HUES48 (cell line): ENCODE measurements around the gene CRYZL1.
A peak's percentile ranks its signal among the peaks of the same experiment; 100 is the strongest.
"Not testable (repeated sequence)": the region's sequence is repeated elsewhere in the genome, so short reads cannot be mapped to it uniquely, and the experiment has no call there.

Source experiments
- H3K27ac ChIP-seq: one replicate; pipeline ENCODE4 v1.7.0; 2013; ENCODE audit warnings: low read depth, low read length, inconsistent platforms
- H3K27me3 ChIP-seq: 2 replicates; pipeline ENCODE4 v1.6.1; 2013; ENCODE audit warnings: mild to moderate bottlenecking, low read length; ENCODE audit not compliant: control insufficient read depth, insufficient read depth
- H3K36me3 ChIP-seq: 2 replicates; pipeline ENCODE4 v1.6.1; 2013; ENCODE audit warnings: low read length; ENCODE audit not compliant: control insufficient read depth, insufficient read depth
- H3K4me1 ChIP-seq: 2 replicates; pipeline ENCODE4 v1.6.1; 2013; ENCODE audit warnings: mild to moderate bottlenecking, low read length; ENCODE audit not compliant: control insufficient read depth, insufficient read depth
- H3K4me3 ChIP-seq: 2 replicates; pipeline ENCODE4 v1.5.1; 2013; ENCODE audit warnings: mild to moderate bottlenecking, low read depth, low read length
- H3K9ac ChIP-seq: 2 replicates; pipeline ENCODE4 v1.6.1; 2013; ENCODE audit warnings: mild to moderate bottlenecking, low read depth, low read length, moderate library complexity
- H3K9me3 ChIP-seq: 2 replicates; pipeline ENCODE4 v1.6.1; 2013; ENCODE audit warnings: low read length; ENCODE audit not compliant: control insufficient read depth, insufficient read depth

The CRYZL1 gene

DNA sequence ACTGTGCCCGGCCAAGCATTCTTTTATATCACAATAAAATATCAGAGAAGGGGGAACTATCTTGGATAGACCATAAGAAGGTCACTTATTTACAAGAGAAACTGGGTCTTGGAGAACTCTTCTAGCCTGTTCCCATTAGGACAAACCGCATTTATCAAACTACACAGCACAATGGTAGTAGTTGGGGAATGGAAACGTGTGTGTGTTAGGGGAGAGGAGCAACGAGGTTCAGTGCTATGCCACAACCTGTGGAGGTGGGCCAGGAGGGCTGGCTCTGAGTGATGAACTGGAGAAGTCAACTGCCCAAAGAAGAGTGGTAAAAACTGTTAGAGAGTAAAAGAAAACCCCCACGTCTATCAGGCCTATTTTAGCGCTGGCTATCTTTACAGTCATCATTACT lies 54.6 kb downstream of the CRYZL1 start:
- no peak overlapping the region for H3K9ac ChIP-seq
- no peaks in the 10 kb centered on the region for H3K27me3 ChIP-seq
- peaks cover 12% of the 10 kb centered on the region; the same call in 1 of the 2 replicates for H3K4me1 ChIP-seq
- no peak overlapping the region for H3K27ac ChIP-seq
- H3K36me3 ChIP-seq = peaks cover 39% of the 10 kb centered on the region
- H3K9me3 ChIP-seq = no peaks in the 10 kb centered on the region
- H3K4me3 ChIP-seq = peak overlapping the region; percentile 89

DNA sequence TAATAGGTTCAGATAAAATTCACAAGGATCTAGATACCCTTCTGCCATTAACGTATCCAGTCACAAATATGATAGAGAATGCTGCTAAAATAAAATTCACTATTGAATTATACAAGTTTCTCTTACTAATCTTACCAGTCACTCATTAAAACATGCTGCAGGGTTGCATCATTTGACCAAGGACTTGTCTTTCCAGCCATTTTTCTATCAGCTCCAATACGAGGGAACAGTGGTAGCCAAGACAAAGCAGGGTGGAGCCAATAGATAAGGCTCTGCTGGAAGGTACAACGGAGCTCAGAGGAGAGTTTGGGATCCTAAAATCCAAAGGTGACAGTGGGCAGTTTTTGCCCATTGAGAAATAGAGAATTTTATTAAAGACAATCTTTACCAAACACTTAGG lies 57.1 kb downstream of the CRYZL1 start:
- Histone ChIP-seq H3K27me3 (no peaks in the 10 kb centered on the region), H3K36me3 (peaks cover 56% of the 10 kb centered on the region), H3K9me3 (no peaks in the 10 kb centered on the region), H3K9ac (no peak overlapping the region), H3K4me3 (no peak overlapping the region), H3K4me1 (peaks cover 9% of the 10 kb centered on the region; the same call in 1 of the 2 replicates), H3K27ac (no peak overlapping the region)

DNA sequence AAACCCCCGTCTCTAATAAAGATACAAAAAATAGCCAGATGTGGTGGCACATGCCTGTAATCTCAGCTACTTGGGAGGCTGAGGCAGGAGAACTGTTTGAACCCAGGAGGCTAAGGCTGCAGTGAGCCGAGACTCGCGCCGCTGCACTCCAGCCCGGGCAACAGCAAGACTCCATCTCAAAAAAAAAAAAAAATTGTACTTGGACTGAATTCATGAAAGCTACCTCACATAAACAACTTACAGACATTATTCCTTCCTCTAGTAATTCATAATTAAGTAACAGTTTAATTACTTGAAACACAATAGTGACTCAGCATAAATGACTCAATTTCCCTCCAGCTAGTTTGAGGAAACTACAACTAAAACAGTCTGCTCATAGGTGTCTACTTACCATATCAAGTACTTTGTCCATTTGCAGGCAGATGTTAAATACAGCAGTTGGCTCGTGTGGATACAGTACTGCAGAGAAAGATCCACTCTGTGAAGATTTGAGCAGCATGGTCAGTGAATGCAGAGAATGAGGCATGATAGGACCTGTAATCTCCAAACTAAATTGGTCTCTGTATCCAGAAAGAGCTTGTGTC lies 62.5 kb downstream of the CRYZL1 start:
- Histone ChIP-seq H3K27me3 (no peaks in the 10 kb centered on the region), H3K4me1 (no peaks in the 10 kb centered on the region), H3K27ac (peak overlapping the region; percentile 72), H3K9me3 (no peaks in the 10 kb centered on the region), H3K9ac (no peak overlapping the region), H3K36me3 (peaks cover 84% of the 10 kb centered on the region), H3K4me3 (no peak overlapping the region)

DNA sequence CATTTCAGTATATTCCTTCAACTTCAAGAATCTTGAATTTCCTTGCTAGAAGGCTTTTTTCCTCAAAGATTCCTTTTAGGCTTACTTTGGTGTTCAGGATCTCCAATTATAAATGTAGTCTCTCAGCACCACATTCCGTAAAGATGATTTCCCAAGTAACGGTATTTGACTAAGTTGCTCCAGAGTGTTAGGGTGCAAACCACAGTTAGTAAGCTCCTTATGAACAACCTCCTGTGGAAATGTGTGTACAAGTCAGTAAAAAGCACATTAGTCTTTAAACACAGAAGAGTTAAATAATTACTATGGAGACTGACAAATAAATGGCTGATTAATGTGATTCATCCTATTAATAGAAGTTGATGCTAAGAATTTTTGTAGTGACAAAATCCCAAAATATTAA lies 63.3 kb downstream of the CRYZL1 start:
- Histone ChIP-seq H3K9ac (no peak overlapping the region), H3K4me1 (no peaks in the 10 kb centered on the region), H3K36me3 (peaks cover 87% of the 10 kb centered on the region), H3K27me3 (no peaks in the 10 kb centered on the region), H3K4me3 (no peak overlapping the region), H3K27ac (no peak overlapping the region), H3K9me3 (no peaks in the 10 kb centered on the region)

DNA sequence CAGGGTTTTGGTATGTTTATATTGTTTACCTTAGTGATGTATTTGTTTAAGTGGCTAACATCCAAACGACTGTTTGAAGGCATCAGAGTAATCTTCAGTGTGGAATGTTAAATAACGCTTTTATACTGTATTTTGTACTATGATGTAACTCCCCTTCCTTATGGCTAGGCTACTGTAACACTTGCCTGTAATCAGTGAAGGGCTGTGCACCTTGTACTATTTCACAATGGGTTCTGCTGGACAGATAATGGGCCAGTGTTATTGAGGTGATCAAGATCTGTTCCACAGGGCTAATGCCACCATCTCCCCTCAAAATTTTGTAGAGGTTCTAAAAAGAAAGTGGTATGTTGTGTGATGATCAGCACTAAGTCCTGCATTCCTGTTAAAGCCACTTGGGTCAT lies 64.8 kb downstream of the CRYZL1 start:
- H3K36me3 ChIP-seq = peaks cover 90% of the 10 kb centered on the region
- H3K4me1 ChIP-seq, H3K4me3 ChIP-seq, H3K9ac ChIP-seq, H3K27ac ChIP-seq, H3K27me3 ChIP-seq, H3K9me3 ChIP-seq: not testable (repeated sequence)

DNA sequence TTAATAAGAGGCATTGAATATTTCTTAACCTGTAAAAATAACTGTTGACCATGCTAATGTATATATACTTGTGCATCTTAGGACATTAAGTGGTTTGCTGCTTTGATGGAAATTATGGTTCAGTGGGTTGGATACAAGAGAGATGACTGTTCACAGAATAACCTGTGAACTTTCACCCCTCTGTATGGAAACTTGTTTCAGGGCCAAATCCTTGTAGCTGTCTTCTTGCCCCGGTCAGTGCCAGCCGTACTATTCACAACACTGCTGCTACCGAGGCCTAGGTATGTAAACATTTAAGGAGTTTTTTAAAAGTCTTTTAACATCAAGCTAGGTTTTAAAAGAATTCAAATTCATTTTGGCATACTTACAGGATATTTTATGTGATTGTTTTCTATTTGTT lies 69.2 kb downstream of the CRYZL1 start:
- Histone ChIP-seq H3K27me3 (no peaks in the 10 kb centered on the region), H3K36me3 (peaks cover 100% of the 10 kb centered on the region)

DNA sequence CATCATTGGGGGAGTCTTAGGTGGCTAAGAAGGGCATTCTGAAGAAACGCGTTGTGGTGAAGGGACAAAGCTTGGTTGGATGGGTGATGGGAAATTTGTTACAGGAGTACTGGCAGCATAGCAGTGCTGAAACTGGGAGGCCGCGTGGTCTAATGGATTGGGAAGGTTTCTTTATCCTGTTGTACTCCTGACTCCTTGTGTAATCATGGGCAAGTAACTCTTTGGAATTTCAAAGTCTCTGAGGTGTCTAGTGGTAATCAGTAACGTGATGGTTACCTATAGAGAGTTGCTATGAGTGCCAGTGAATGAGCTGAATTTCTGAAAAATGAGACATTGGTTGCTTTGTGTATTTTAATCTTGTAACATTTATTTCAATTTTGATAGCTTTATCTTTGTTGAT lies 71.5 kb downstream of the CRYZL1 start:
- Histone ChIP-seq H3K4me3 (no peak overlapping the region), H3K4me1 (no peaks in the 10 kb centered on the region), H3K9me3 (no peaks in the 10 kb centered on the region), H3K27ac (no peak overlapping the region), H3K27me3 (no peaks in the 10 kb centered on the region), H3K9ac (no peak overlapping the region), H3K36me3 (peaks cover 100% of the 10 kb centered on the region)

More for the DNA sequence above, 69.2 kb downstream of the CRYZL1 start:
- no peak overlapping the region for H3K4me3 ChIP-seq
- H3K9ac ChIP-seq = no peak overlapping the region
- H3K9me3 ChIP-seq = no peaks in the 10 kb centered on the region
- no peaks in the 10 kb centered on the region for H3K4me1 ChIP-seq
- H3K27ac ChIP-seq = no peak overlapping the region

DNA sequence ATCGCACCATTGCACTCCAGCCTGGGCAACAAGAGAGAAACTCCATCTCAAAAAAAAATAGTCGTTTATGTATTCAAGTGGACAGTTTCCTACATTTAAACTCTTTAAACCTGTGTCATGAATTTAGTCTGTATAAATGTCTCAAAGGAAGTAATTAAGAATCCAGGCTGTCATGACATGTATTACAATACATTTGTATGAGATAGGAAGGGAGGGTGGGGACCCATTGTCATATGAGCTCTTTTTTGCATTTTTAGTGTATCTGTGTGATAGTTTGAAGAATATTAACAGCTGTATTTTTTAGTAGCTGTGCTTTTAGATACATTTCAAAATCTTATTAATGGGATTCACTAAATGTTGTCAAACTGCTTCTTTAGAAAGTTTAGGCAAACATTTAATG lies 73.1 kb downstream of the CRYZL1 start:
- peaks cover 100% of the 10 kb centered on the region for H3K36me3 ChIP-seq
- H3K27me3 ChIP-seq = no peaks in the 10 kb centered on the region
- no peaks in the 10 kb centered on the region for H3K9me3 ChIP-seq
- no peak overlapping the region for H3K9ac ChIP-seq
- H3K27ac ChIP-seq = no peak overlapping the region
- H3K4me1 ChIP-seq = no peaks in the 10 kb centered on the region
- no peak overlapping the region for H3K4me3 ChIP-seq

DNA sequence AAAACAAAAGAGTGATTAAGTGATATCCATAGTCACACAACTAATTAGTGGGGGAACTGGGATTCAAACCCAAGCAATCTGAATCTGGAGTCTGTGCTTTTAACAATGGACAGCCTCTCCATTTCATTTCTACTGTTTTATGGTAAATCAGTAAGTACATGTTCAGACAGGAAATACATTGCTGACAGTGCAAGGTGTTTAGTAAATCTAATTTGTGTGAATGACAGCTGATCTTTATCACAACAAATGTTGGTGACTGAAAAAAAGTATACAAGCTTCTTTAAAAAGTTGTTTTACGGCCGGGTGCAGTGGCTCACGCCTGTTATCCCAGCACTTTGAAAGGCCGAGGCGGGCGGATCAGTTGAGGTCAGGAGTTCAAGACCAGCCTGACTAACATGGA lies 73.6 kb downstream of the CRYZL1 start:
- no peaks in the 10 kb centered on the region for H3K9me3 ChIP-seq
- H3K4me3 ChIP-seq = no peak overlapping the region
- H3K9ac ChIP-seq = no peak overlapping the region
- no peaks in the 10 kb centered on the region for H3K27me3 ChIP-seq
- no peak overlapping the region for H3K27ac ChIP-seq
- H3K4me1 ChIP-seq = no peaks in the 10 kb centered on the region
- H3K36me3 ChIP-seq = peaks cover 100% of the 10 kb centered on the region

DNA sequence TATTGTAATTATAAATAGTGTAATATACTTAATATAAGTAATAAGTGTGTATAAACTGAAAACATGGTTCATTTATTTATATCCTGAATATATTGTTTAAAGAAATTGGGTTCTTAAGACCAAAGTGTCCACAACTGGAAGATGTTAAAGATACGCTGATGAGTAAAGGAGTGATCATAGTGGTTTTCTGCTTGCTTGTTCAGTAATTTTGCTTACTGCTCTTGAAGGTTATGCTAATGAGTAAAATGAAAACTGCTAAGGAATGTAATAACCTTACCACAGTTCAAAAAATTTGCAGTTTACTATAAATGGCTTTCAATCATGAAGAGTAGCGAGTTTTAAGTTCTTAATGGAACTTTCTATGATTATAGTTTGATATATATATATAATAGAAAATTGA lies 75.0 kb downstream of the CRYZL1 start:
- Histone ChIP-seq H3K27ac (no peak overlapping the region), H3K4me3 (no peak overlapping the region), H3K9ac (no peak overlapping the region), H3K9me3 (no peaks in the 10 kb centered on the region), H3K4me1 (no peaks in the 10 kb centered on the region), H3K27me3 (no peaks in the 10 kb centered on the region), H3K36me3 (peaks cover 100% of the 10 kb centered on the region)

DNA sequence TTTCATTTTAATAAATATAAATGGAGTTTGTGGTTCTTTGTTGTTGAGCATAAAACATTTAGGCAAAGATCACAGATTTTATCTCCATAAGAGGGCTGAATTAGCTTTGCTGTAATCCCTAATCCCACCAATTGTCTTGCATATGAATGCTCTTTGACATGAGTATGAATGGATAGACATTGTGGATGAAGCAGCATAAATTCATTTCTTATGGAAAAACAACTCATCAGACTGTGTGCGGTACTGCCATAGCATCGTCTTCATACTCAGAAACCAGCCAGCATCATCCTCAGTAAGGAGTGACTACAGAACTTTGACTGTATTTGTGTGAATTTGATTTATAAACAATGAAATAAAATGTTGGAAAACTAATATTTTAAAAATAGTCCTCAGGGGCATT lies 79.2 kb downstream of the CRYZL1 start:
- Histone ChIP-seq H3K9me3 (no peaks in the 10 kb centered on the region), H3K4me1 (no peaks in the 10 kb centered on the region), H3K36me3 (peaks cover 100% of the 10 kb centered on the region)

DNA sequence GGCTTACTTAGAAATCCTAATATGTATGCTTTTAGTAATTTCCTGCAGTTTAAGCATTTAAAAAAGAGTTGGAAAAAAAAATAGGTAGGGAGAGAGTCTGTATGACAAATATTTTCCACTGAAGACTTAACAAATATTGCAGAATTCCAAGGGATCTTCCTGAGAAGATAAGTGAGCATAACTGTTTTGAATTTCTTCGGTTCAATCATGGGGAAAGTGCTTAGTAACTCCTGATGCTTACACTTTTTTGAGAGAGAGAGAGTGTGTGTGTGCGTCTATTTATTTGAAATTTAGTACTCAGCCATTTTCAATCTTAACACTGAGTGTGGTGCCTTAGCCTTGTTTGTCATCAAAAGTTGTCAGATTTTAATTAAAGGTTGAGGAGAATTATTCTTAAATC lies 80.2 kb downstream of the CRYZL1 start:
- Histone ChIP-seq H3K4me3 (no peak overlapping the region), H3K36me3 (peaks cover 99% of the 10 kb centered on the region), H3K27ac (no peak overlapping the region), H3K27me3 (no peaks in the 10 kb centered on the region), H3K4me1 (no peaks in the 10 kb centered on the region), H3K9me3 (no peaks in the 10 kb centered on the region), H3K9ac (no peak overlapping the region)

More for the DNA sequence above, 79.2 kb downstream of the CRYZL1 start:
- Histone ChIP-seq H3K9ac (no peak overlapping the region), H3K27me3 (no peaks in the 10 kb centered on the region), H3K4me3 (no peak overlapping the region), H3K27ac (no peak overlapping the region)
